GM21723 (cell line): ENCODE results near the gene OR52W1.

Experiments used
- ATAC-seq: cut with Tn5 transposase; IDR thresholded peaks from one replicate; pipeline ENCODE4 v1.9.1; 2021; ENCODE audit warnings: mild to moderate bottlenecking, moderate library complexity; ENCODE audit not compliant: unreplicated experiment

OR52W1 gene, protein sequence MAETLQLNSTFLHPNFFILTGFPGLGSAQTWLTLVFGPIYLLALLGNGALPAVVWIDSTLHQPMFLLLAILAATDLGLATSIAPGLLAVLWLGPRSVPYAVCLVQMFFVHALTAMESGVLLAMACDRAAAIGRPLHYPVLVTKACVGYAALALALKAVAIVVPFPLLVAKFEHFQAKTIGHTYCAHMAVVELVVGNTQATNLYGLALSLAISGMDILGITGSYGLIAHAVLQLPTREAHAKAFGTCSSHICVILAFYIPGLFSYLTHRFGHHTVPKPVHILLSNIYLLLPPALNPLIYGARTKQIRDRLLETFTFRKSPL

DNA sequence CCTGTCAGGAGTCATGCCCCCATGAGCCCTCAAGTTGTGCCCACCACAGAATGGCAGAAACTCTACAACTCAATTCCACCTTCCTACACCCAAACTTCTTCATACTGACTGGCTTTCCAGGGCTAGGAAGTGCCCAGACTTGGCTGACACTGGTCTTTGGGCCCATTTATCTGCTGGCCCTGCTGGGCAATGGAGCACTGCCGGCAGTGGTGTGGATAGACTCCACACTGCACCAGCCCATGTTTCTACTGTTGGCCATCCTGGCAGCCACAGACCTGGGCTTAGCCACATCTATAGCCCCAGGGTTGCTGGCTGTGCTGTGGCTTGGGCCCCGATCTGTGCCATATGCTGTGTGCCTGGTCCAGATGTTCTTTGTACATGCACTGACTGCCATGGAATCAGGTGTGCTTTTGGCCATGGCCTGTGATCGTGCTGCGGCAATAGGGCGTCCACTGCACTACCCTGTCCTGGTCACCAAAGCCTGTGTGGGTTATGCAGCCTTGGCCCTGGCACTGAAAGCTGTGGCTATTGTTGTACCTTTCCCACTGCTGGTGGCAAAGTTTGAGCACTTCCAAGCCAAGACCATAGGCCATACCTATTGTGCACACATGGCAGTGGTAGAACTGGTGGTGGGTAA is at the start of gene OR52W1:
TSS of gene OR52W1 (plus strand) at position 51 of the 637 bp plus-strand sequence. CDS start at position 51, 0 bp downstream.
- no peak for ATAC-seq

DNA sequence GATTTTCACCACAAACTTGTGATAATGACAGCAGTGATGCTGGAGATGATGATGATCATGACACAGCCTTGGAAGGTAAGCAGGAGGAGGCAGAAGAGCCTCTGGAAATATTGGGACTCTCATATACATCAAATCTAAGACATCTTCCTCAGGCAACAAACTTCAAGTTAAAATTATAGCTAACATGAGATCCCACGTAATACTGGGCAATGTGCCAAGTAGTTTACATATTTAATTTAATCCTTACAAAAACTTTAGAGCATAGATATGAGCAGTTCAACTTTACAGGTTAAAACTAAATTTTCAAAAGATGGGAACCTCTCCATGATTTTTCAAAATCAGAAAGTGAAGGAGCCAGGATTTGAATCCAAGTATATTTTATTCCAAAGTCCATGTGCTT is 47.9 kb upstream of the OR52W1 start:
- ATAC-seq: no peak

DNA sequence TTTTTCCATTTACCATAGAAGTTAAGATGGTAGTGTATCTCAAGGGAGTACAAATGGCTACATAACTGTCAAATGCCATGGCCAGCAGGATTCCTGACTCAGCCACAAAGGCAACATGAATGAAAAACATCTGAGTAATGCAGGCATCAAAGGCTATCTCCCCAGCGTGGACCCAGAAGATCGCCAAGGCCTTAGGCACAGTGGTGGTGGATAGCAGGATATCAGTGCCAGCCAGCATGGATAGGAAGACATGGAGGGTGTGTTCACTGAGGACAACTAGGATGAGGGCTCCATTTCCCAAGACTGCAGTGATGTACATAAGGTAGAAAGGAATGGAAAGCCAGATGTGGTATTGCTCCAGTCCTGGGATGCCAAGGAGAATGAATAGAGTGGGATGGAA is 46.9 kb upstream of the OR52W1 start:
- no peak for ATAC-seq

DNA sequence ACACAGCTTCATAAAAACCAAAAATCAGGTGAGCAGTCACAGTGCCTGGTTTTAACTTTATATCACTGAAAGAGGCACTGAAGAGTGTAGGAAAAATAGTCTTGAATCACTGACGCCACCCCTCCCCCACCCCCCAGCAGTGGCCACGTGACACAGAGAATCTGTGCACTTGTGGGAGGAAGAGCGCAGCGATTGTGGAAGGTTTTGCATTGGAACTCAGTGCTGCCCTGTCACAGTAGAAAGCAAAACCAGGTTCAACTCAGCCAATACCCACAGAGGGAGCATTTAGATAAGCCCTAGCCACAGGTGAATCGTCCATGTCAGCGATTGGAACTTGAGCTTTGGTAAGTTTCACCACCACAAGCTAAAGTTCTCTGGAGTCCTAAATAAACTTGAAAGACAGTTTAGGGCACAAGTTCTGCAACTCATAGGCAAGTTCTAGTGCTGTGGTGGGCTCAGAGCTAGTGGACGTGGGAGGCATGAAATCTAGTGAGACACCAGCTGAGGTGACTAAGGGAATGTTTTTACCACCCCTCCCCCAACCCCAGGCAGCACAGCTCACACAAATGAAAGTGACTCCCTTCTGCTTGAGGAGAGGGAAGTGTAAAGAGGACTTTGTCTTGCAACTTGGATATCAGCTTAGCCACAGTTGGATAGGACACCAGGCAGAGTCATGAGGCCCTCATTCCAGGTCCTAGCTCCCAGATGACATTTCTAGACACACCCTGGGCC is 42.2 kb upstream of the OR52W1 start:
- no peak for ATAC-seq

DNA sequence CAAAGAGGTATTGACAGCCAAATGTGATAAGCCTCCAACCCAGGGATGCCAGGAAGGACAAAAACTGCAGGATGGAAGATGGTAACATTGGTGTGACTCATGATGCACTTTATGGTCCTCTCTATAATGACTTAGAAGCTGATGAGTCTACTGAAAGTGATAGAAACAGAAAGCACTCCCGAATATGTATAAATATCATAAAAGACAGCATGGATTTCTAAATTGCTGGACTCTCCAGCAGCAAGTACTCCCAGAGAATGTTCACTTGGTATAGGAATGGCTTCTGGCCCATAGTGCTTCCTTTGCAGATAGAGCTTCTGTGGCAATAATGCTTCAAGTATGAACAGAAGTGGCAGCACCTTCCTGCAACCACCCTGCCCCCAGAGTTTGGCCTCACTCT is 28.8 kb upstream of the OR52W1 start, which contains the start of gene OR52B2:
TSS of gene OR52B2 (minus strand) at position 101 of the 400 bp plus-strand sequence. CDS start at position 101, 0 bp downstream.
- no peak for ATAC-seq

DNA sequence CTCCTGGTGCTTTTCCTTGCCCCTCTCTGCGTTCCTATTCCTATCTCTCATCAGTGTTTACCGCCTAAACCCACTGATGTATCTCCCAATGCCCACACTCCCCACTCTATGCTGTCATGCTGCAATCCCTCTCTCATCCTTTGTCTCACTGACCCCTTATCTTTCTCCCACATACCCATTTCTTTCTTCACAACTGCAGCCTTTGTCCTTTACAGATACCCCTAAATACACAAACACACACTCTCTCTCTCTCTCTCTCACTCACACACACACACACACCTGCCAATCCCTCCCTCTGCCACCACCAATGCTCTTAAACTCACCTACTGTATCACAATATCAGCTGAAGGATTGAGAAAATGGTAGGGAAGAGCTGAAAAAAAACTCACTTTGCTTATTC is 23.6 kb upstream of the OR52W1 start:
- no peak for ATAC-seq

DNA sequence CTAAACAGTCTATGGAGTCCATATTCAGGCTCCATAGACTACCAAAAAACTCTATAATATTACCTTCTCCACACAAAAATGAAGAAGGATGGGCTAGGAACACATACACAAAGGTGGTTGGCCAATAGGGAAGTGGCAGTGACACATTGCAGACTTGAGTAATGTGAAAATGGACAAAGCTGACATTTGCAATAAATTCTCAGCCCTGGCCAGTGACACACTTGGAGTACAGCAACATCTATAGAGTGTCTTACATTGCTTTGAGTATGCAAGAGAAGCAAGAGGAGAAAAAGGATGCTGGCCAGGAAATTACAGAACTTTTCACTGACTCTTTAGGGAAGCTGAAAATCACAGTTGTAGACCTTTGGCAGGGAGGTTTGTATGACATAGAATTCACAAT is 7.3 kb upstream of the OR52W1 start:
- ATAC-seq: no peak

DNA sequence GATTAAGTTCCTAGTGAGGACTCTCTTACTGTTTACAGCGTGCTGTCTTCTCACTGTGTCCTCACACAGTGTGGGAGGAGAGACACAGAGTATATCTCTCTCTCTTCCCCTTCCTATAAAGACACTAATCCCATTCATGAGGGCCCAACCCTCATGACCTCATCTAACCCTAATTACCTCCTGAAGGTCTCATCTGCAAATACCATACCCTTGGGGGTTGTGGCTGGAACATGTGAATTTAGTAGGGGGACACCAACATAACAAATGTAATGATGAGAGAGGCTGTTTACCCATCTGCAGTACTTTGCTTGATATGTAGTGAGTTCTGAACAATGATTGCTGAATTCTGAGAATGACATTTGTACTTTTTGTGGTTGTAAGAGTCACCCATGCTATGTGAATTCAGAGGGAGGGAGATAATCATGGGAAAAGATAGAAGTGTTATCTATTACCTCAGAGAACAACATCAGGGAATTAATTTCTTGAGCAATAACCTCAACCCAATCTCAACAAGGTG is 4.9 kb upstream of the OR52W1 start:
- no peak for ATAC-seq

DNA sequence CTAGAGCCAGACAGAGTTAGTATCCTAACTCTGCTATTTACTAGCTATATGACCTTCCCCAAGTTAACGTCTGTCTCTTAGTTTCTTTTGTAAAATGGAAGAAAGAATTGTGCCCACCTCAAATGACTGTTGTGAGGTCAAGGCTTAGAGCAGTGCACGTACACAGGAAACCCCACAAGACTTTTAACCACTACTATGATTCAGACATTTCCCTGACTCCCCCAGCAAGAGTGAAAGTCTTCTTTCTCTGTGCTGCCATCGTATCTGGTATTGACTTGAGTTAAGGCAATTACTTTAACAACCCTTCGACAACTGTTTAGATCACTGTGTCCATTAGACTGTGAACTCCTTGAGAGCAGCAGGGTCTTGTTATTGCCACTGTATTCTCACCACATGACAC is 2.6 kb upstream of the OR52W1 start:
- ATAC-seq: no peak

DNA sequence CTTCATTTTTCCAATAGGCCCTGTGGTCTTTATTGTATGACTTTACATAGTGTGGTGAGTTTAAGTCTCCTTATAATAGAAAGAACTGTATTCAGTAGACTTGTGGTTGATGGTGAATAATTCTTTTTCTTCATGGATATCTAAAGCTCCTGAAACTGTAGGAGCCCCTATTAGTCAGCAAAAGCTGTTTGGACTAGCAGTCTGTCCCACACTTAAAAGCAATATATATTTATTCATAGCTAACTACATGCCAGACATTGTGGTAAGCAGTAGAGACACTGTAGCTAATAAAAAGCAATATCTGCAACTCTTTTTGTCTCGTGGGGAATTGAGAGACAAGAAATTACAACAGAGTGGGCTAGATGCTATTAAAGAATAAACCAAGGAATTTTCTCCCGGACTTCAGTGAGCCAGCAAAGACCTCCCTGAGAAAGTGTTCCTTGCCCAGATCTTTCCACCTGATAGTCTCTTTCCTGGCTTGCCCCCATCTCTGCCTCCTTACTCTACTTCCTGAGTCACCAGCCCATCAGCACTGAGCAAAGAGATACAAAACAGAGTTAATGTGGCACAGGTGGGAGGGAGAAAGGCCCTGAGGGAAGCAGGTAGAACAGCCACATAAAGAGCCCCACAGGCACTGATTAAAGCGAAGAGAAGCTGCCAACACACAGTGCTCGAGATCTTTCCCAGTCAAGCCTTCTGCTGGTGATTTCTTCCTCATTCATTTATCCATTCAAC is 1.4 kb upstream of the OR52W1 start:
- ATAC-seq: no peak

DNA sequence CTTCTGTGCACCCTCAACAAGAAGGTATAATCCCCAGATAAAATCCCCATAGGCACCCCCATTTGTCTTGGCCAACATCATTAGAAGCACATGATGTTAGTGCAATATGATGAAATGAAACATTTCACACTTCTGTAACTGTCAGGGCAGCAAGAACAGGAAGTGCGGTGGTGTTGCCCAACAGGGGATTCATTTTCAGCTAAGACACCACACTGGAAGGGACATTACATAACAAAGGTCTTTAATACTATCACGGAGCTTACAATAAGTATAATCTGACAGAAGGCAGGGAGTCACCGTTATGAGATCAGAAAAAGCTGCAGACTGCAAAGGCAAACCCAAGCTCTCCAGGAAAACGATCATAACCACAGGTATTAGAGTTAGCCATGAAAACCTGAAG is 2.0 kb downstream of the OR52W1 start:
- ATAC-seq: no peak

DNA sequence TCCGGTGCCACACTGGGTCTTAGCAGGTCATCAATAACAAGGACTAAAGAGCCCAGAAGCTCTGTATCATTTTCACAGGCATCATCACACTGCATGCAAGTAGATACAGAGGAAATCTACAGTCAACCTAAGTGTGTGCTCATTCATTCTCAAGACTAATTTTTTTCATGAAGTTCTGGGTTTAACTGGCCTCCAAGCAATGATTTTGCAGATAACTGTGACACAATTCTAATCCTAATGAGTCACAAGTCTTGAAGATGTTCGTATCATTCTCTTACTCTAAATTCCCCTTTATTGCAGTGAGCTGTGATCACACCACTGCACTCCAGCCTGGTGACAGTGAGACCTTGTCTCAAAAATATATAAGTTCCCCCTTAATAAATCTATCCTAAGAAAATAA is 2.5 kb downstream of the OR52W1 start:
- ATAC-seq: no peak

DNA sequence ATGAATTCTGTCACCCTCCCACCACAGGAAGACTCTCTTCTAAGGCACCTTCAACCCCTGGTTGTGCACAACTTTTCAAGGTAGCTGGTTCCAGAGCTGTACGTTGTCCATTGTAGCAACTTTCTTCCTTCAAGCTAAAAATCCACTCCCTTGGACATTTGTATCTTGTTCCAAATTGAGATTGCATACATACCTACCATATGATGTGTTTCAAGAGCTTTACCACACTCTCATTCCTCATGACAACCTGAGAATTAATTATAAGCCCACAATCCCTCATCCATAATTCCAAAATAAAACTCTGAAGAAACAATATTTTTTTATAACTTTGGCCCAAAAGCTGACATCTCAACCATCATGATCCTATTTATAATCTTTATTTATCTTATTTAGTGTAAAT is 3.0 kb downstream of the OR52W1 start:
- no peak for ATAC-seq

DNA sequence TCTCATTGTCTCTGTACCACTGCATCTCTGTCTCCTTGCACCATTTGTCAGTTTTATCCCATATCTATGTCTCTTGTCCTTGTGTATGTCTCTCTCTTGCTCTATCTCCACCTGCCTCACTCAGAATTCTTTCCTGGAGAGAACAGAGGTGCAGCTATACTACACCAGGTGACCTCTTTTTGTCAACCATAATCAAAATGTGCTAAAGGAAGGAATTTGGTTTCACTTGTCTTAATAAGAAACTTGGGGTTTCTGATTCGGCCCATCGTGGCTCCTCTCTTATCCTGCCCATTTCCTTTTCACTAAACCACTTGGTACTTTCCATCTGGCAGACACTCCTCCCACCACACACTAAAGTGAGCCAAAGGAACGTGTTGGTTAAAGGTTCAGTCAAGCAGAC is 4.3 kb downstream of the OR52W1 start:
- peak; percentile 75 for ATAC-seq

DNA sequence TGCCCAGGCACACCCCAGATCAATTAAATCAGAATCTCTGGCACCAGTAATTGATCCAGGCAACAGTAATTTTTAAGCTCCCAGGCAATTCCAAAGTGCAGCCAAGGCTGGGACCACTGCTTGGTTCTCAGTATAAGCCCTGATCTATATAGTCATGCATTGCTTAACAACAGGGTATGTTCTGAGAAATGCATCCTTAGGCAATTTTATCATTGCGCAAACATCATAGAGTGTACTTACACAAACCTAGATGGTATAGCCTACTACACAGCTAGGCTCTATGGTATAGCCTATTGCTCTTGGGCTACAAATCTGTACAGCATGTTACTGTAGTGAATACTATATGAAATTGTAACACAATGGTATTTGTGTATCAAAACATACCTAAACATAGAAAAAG is 5.7 kb downstream of the OR52W1 start:
- ATAC-seq: no peak

DNA sequence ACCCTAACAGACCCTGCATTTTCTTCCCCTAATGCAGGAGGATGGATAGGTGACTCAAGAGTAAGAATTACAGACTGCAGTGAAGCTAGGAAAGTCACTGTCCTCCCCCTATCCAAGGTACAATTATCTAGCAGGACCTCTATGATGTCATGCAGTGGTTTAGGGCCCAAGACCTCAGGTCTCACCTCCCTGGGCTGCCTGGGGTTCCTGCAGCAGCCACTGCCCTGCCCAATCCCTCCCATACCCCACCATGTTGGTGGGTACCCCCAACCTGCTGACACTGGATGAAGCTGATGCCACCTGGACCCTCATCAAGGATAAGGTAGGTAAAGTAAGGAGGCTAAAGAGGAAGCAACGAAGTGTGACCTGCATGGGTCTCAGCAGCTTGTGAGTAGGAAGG is 6.3 kb downstream of the OR52W1 start, which contains the start of gene C11orf42:
TSS of gene C11orf42 (plus strand) at position 192 of the 400 bp plus-strand sequence. CDS start at position 251, 59 bp downstream.
- no peak for ATAC-seq

DNA sequence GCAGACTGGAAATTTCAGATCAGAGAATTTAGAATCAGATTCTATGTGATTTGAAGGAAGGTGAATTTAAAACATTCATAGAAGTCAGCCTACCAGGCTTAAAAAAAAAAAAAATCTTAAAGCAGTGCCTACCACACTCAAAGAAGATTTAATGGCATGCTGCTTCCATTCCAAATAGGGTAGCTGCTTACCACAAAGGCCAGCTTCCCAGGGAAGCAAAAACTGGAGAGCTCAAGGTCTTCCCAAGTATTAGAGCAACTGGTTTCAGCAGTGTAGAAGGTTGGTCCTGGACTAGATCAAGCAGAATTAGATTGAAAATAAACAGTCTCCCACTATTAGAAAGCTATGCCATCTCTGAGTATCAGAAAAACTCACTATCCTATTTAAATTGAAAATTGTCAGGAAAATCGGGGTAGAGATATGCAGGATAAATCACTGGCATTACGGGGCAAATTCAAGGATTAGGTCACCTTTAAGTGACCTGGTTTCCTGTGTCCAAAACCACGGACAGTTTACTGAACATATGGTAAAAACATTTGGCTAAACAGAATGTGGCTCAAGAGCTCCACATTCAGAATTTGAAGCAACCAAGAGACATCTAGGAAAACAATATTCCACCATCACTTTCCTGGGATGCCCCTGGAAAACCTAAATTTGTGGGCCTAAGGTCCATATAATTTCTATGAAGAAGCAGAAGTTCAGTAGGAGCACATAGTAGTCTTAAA is 7.6 kb downstream of the OR52W1 start:
- no peak for ATAC-seq

DNA sequence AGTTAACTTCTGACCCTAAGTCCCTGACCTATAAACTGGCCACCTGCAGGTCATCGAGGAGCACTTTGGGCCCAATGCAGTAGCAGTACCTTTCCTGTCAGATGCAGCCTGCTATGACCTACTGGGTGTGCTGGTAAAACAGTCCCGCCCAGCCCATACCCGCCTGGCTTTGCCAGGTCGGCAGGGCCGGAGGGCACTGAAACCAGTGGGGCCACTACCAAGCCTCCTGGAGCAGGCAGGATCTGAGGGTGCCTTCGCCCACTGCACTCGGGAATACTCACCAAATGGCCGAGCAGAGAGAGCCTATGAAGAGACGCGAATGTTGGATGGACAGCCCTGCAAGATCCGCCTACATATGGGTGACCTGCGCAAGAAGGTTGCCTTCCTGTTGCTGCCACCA is 10.8 kb downstream of the OR52W1 start:
- ATAC-seq: no peak

DNA sequence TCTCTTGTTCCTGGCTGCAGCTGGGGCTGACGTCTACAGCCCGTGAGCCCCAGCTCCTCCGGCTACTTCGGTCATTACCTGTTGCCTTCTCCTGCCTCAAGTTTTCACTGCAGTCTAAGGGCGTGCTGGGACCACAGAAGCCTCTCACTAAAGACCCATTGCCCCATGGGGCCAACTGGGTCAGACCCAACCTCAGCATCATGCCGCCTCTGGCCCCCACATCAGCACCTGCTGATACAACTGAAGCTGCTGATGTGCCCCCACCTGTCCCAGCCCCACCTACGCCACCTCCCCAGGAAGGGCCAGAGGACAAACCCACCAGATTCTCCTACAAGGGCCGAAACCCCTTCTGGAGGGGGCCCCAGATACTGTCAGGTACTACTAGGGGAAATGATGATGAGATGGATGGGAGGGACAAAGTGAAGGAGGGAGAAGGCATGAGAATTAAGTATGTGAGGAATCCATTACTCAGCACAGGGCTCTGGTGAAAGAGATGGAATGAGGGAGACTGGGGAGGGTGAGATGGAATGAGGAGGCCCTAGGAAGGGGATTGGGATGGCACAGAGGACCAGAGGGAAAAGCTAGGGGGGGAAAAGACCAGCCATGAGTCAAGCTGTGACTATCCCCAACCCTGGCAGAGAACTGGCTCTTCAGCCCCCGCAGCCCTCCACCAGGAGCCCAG is 11.4 kb downstream of the OR52W1 start:
- ATAC-seq: no peak

DNA sequence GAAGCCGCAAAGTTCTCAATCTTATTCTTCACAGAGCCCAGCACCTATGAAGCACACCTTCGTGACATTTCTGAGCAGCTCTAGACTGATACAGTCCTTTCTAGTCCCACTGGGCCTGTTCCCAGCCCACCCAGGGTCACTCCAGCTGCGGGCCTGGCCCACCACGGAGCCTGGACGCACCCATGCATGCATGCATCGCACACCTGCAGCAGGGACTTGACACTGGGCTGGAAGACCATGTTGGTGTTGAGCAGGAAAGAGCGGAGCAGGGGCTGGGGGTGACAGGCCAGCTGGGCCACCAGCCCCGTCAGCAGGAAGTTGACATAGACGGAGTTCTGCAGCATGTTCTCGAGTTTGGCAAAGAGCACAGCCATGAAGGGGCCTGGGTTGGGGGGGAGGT is 15.5 kb downstream of the OR52W1 start:
- no peak for ATAC-seq
